MCF 10A (cell line): ENCODE measurements around the gene ANGEL2. TPM values are rescaled to one million over a fixed set of nuclear protein-coding genes. Genes with fewer than 3 reads are reported as not detected.

ENCODE experiments used
- Bru-seq: library from RNA; stranded (reverse); fragments of 400-500 nt; gene quantifications from one replicate; lab custom pipeline; 2021; lab: Mats Ljungman, UMichigan
- BruChase-seq, 2 experiments: library from RNA; stranded (reverse); fragments of 400-500 nt; gene quantifications; one replicate each; lab custom pipeline; 2021; lab: Mats Ljungman, UMichigan
- BruUV-seq: library from RNA; stranded (reverse); fragments of 400-500 nt; replicated peaks from 2 replicates; lab custom pipeline; 2021; lab: Mats Ljungman, UMichigan
- CTCF ChIA-PET: fragments of 300-600 bp; sonication (Branson Sonifier 250); formaldehyde crosslinking; extraction: SDS; loops from one replicate; lab custom pipeline; 2021; ENCODE audit warnings: antibody characterized with exemption, inconsistent platforms; lab: Yijun Ruan, JAX
- POLR2A ChIA-PET: fragments of 300-600, 350-650 bp; sonication (Branson Sonifier 250); formaldehyde crosslinking; extraction: SDS; loops from one replicate; lab custom pipeline; 2020; ENCODE audit warnings: antibody characterized with exemption, inconsistent platforms; lab: Yijun Ruan, JAX
- DNase-seq: peaks from one replicate; pipeline ENCODE4 v3.0.0-alpha.2; 2018; ENCODE audit not compliant: unreplicated experiment
- H3K27ac Mint-ChIP-seq: one replicate; pipeline ENCODE4 v1.8.0; 2022; ENCODE audit warnings: mild to moderate bottlenecking, low read depth, mixed read lengths; ENCODE audit not compliant: unreplicated experiment
- H3K27me3 Mint-ChIP-seq: one replicate; pipeline ENCODE4 v1.8.0; 2022; ENCODE audit warnings: mixed read lengths; ENCODE audit not compliant: insufficient read depth, unreplicated experiment
- H3K36me3 Mint-ChIP-seq: one replicate; pipeline ENCODE4 v1.8.0; 2022; ENCODE audit warnings: mild to moderate bottlenecking, moderate library complexity, mixed read lengths; ENCODE audit not compliant: insufficient read depth, unreplicated experiment
- H3K4me1 Mint-ChIP-seq: one replicate; pipeline ENCODE4 v1.8.0; 2022; ENCODE audit warnings: mixed read lengths; ENCODE audit not compliant: insufficient read depth, unreplicated experiment
- H3K4me3 Mint-ChIP-seq: one replicate; pipeline ENCODE4 v1.8.0; 2022; ENCODE audit warnings: mild to moderate bottlenecking, moderate library complexity, mixed read lengths; ENCODE audit not compliant: unreplicated experiment
- H3K9me3 Mint-ChIP-seq: one replicate; pipeline ENCODE4 v1.8.0; 2022; ENCODE audit warnings: mixed read lengths; ENCODE audit not compliant: unreplicated experiment
- intact Hi-C: fragments of 100-400 bp; cut with micrococcal nuclease; formaldehyde crosslinking; loops from 2 replicates; pipeline ENCODE4 v1.14.1; 2022
- long read RNA-seq: library from polyadenylated mRNA; stranded (forward); transcript quantifications from one replicate; pipeline ENCODE4 v2.0.0, GENCODE V29; 2022
- total RNA-seq: library from RNA; stranded (reverse); gene quantifications from 2 replicates; pipeline ENCODE4 v1.2.3, GENCODE V29; 2022
- TF ChIP-seq, protein P1 (sequence below): fragments of 200-600 bp; IDR thresholded peaks from one replicate; pipeline ENCODE4 v1.8.0; 2022; ENCODE audit warnings: antibody characterized with exemption, mild to moderate bottlenecking; ENCODE audit not compliant: unreplicated experiment

ANGEL2 gene, protein sequence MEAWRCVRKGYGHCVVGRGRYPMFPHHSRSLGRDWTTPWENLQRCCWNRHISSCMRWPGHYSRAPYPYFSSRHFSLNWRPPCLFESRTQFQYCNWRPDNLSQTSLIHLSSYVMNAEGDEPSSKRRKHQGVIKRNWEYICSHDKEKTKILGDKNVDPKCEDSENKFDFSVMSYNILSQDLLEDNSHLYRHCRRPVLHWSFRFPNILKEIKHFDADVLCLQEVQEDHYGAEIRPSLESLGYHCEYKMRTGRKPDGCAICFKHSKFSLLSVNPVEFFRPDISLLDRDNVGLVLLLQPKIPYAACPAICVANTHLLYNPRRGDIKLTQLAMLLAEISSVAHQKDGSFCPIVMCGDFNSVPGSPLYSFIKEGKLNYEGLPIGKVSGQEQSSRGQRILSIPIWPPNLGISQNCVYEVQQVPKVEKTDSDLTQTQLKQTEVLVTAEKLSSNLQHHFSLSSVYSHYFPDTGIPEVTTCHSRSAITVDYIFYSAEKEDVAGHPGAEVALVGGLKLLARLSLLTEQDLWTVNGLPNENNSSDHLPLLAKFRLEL
- 87.1 and 89.7 TPM in 2 replicates for total RNA-seq
- Bru-seq, nascent RNA: percentile 96 among the genes with signal in this experiment
- percentile 96 among the genes with signal in this experiment for BruChase-seq, experiment 1, labeled RNA remaining after a 6-hour chase
- percentile 98 among the genes with signal in this experiment for BruChase-seq, experiment 2, labeled RNA remaining after a 2-hour chase
- long read RNA-seq, full-length matches to known transcripts: 32 of 174 reads
- long read RNA-seq, partial matches to known transcripts: 23 of 174 reads
- long read RNA-seq, other reads (novel, unspliced or antisense): 119 of 174 reads

DNA sequence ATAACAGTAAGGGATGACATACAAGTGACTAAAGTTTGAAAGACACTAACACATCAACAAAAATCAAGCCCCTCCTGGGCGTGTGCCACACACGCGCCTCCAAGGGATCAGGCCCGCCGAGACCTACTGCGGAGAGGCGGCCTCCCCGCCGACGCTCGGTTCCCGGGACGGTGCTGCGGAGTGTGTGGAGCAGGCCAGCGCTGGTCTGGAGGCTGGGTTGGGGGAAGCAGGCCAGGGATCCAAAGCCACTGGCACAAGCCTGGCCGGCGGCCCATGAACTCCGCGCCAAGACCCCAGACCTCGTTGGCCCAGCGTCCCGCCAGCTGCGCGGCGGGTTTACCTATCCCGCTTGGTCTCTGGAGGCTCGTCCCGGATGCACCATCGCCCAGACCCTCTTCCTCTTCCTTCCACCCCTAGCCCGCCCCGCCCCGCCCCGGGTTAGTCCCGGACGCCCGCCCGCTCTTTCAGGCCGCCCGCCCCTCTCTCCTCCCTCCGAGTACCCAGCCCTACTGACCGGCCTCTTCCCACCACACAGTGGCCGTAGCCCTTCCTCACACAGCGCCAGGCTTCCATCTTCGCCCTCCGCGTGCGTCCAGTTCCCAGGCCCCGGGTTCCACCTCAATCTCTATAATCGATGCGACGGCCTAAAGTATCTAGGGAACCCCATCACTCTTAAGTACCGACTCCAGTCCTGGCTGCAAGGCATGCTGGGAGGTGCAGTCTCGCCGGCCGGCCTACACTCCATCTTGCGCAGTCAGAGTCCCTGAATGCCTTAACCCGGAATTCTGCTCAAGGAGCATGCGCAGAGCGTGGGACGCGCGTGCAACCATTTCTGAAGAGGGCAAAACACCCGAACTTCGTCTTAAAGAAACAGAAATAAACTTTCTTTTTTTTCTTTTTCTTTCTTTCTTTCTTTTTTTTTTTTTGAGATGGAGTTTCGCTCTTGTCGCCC, at the start of gene ANGEL2:
Gene ANGEL2 (minus strand): TSS at position 769 of the 952 bp plus-strand sequence. CDS start 196 bp downstream, at position 573.
- ChIA-PET CTCF (interaction anchor here (0.6 to 2.0 kb wide), 12 partner anchors 10 to 685 kb away, joined by 3 to 9 read pairs (median 4); partner anchors contain the start of gene RPS6KC1), POLR2A (interaction anchor here (0.6 to 5.0 kb wide), 24 partner anchors 8 to 1392 kb away, joined by 3 to 32 read pairs (median 4); partner anchors contain the start of genes ATF3, FLVCR1, NSL1 and RPS6KC1)
- intact Hi-C loops: loop anchor here (1.0 kb wide), 2 partner anchors 36 to 55 kb away; partner anchors contain the start of gene RPS6KC1
- H3K36me3 Mint-ChIP-seq: peaks cover 32% of the 10 kb centered on the region
- H3K4me1 Mint-ChIP-seq: peaks cover 13% of the 10 kb centered on the region
- peak within 1 kb of the TSS; percentile 84 for H3K27ac Mint-ChIP-seq
- TSS peak; percentile 47 for BruUV-seq
- peak; percentile 100 for DNase-seq
- no peaks in the 10 kb centered on the region for H3K27me3 Mint-ChIP-seq
- H3K9me3 Mint-ChIP-seq: no peaks in the 10 kb centered on the region
- TF ChIP-seq, protein P1, sequence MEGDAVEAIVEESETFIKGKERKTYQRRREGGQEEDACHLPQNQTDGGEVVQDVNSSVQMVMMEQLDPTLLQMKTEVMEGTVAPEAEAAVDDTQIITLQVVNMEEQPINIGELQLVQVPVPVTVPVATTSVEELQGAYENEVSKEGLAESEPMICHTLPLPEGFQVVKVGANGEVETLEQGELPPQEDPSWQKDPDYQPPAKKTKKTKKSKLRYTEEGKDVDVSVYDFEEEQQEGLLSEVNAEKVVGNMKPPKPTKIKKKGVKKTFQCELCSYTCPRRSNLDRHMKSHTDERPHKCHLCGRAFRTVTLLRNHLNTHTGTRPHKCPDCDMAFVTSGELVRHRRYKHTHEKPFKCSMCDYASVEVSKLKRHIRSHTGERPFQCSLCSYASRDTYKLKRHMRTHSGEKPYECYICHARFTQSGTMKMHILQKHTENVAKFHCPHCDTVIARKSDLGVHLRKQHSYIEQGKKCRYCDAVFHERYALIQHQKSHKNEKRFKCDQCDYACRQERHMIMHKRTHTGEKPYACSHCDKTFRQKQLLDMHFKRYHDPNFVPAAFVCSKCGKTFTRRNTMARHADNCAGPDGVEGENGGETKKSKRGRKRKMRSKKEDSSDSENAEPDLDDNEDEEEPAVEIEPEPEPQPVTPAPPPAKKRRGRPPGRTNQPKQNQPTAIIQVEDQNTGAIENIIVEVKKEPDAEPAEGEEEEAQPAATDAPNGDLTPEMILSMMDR: no peak
- peak within 1 kb of the TSS; percentile 91 for H3K4me3 Mint-ChIP-seq

DNA sequence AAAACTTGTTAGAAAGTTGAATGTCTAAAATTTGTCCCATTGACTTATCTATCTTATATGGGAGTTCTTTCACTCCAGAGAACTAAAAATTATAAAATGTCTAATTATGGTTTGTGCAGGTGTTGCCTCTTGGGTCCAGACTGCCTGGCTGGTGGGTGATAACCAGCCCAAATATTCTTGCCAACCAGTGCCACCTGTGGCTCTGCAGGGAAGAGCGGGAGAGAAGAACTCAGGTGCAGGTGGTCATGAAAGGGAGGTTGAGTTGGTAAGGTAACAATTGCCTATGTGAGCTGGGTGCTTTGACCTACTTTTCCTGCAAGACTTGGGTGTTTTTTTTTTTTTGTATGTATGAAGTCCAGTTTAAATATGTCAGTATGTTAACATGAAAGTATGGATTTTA, 45.6 kb upstream of the ANGEL2 start:
- TF ChIP-seq, protein P1: no peak
- ChIA-PET POLR2A (interaction anchor here (0.6 to 3.5 kb wide), 3 partner anchors 9 to 199 kb away, joined by 3 to 14 read pairs (median 9); partner anchors contain the start of gene RPS6KC1), CTCF (interaction anchor here (1.0 to 1.1 kb wide), 2 partner anchors 10 to 16 kb away, joined by 3 read pairs; no protein-coding TSS in a partner anchor)
- H3K9me3 Mint-ChIP-seq: no peaks in the 10 kb centered on the region
- H3K27ac Mint-ChIP-seq: no peak overlapping the region
- no peaks in the 10 kb centered on the region for H3K27me3 Mint-ChIP-seq
- peak; percentile 39 for DNase-seq
- H3K4me1 Mint-ChIP-seq: peaks cover 6% of the 10 kb centered on the region
- intact Hi-C loops: no loop called here
- peaks cover 13% of the 10 kb centered on the region for H3K36me3 Mint-ChIP-seq
- no TSS peak for BruUV-seq
- H3K4me3 Mint-ChIP-seq: no peak overlapping the region

DNA sequence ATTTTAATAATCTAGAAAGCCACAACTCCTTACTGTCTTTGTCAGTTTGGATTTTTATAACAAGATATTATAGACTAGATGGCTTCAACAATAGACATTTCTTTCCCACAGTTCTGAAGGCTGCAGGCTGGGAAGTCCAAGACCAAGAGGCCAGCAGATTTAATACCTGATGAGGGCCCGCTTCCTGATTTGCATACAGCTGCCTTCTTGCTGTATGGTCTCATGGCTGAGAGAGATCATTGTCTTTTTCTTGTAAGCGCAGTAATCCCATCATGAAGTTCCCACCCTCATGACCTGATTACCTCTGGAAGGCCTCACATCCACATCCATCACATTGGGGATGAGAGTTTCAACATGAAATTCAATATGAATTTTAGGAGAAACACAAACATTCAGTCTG, 45.2 kb upstream of the ANGEL2 start:
- no peak overlapping the region for H3K27ac Mint-ChIP-seq

More for the DNA sequence above, 45.2 kb upstream of the ANGEL2 start:
- BruUV-seq: no TSS peak
- CTCF ChIA-PET: interaction anchor here (1.8 kb wide), 1 partner anchor 9 kb away, joined by 9 read pairs; no protein-coding TSS in a partner anchor
- no peak for DNase-seq
- POLR2A ChIA-PET: interaction anchor here (1.7 to 3.5 kb wide), 2 partner anchors 10 kb away, joined by 9 to 14 read pairs; partner anchors contain the start of gene RPS6KC1
- TF ChIP-seq, protein P1: no peak
- H3K9me3 Mint-ChIP-seq: no peaks in the 10 kb centered on the region
- H3K27me3 Mint-ChIP-seq: no peaks in the 10 kb centered on the region
- no peak overlapping the region for H3K4me3 Mint-ChIP-seq
- peaks cover 6% of the 10 kb centered on the region for H3K4me1 Mint-ChIP-seq
- intact Hi-C loops: no loop called here
- H3K36me3 Mint-ChIP-seq: peaks cover 13% of the 10 kb centered on the region
